Thymus (tissue), 11 donors: ENCODE data around the gene TMPRSS4. TPM values are rescaled to one million over a fixed set of nuclear protein-coding genes. Genes with fewer than 3 reads are reported as not detected.

Experiments used
- DNase-seq, 9 donors: peaks; one replicate each; pipeline ENCODE4 v3.0.0-alpha.2; 2013; ENCODE audit warnings: low spot score in 9 of 9, low read depth in 6 of 9, missing footprints in 1 of 9
- H3K27ac ChIP-seq, 2 donors: one replicate each; pipeline ENCODE4 v1.5.1; 2013; ENCODE audit warnings: control low read depth in 1 of 2, low read depth in 1 of 2, low read length in 1 of 2, mild to moderate bottlenecking in 1 of 2, moderate library complexity in 1 of 2
- H3K27me3 ChIP-seq, 2 donors: one replicate each; pipeline ENCODE4 v1.5.1; 2013; ENCODE audit warnings: low read length in 1 of 2; ENCODE audit not compliant: control insufficient read depth in 2 of 2, insufficient read depth in 1 of 2
- H3K36me3 ChIP-seq, 2 donors: one replicate each; pipeline ENCODE4 v1.5.1; 2013; ENCODE audit warnings: low read length in 1 of 2, mild to moderate bottlenecking in 1 of 2, moderate library complexity in 1 of 2; ENCODE audit not compliant: control insufficient read depth in 2 of 2, insufficient read depth in 2 of 2
- H3K4me1 ChIP-seq, 2 donors: one replicate each; pipeline ENCODE4 v1.5.1; 2013; ENCODE audit warnings: low read length in 2 of 2; ENCODE audit not compliant: control insufficient read depth in 2 of 2, insufficient read depth in 2 of 2
- H3K4me3 ChIP-seq, 2 donors: one replicate each; pipeline ENCODE4 v1.5.1; 2013; ENCODE audit warnings: low read length in 2 of 2, control low read depth in 1 of 2, mild to moderate bottlenecking in 1 of 2
- H3K9me3 ChIP-seq, 2 donors: one replicate each; pipeline ENCODE4 v1.5.1; 2013; ENCODE audit warnings: low read length in 1 of 2, mild to moderate bottlenecking in 1 of 2; ENCODE audit not compliant: control insufficient read depth in 2 of 2, insufficient read depth in 1 of 2
- WGBS: extraction: QIAGEN DNeasy Blood & Tissue Kit; methylation state at CpG from one replicate; pipeline ENCODE4 v1.1.7; 2013; 5-methylcytosine and 5-hydroxymethylcytosine counted together
- polyA plus RNA-seq: library from polyadenylated mRNA; stranded (reverse); fragments of 200-250 nt; gene quantifications from one replicate; pipeline ENCODE4 v1.2.3, GENCODE V29; 2013
- total RNA-seq: library from RNA; stranded (reverse); fragments of 120-200 nt; gene quantifications from one replicate; pipeline ENCODE4 v1.2.4, GENCODE V29; 2013
- donor health status: healthy.

Gene TMPRSS4
- total and polyA plus RNA-seq, 2 donors: 2.5 to 7.4 TPM

- H3K36me3 ChIP-seq: no peaks in the 10 kb centered on the region
- no peak overlapping the region for H3K27ac ChIP-seq
- peaks cover 4 to 59% of the 10 kb centered on the region in 2 donors for H3K27me3 ChIP-seq
- WGBS: 91% methylated on average over 3 of the region's 3 CpGs
- no peak overlapping the region for H3K4me3 ChIP-seq
- DNase-seq: no peak
- no peaks in the 10 kb centered on the region for H3K4me1 ChIP-seq
- no peaks in the 10 kb centered on the region for H3K9me3 ChIP-seq
Measured at GRCh38 chr11:118162846-118163245, 86.0 kb downstream of the TMPRSS4 start.

GRCh38 chr11:118163494-118163893 lies 86.6 kb downstream of the TMPRSS4 start:
- no peaks in the 10 kb centered on the region for H3K9me3 ChIP-seq
- no peaks in the 10 kb centered on the region for H3K36me3 ChIP-seq
- no peak overlapping the region for H3K27ac ChIP-seq
- H3K4me1 ChIP-seq: no peaks in the 10 kb centered on the region
- DNase-seq: no peak
- WGBS: 92% methylated on average over 5 of the region's 5 CpGs
- H3K4me3 ChIP-seq: no peak overlapping the region
- peaks cover 4 to 59% of the 10 kb centered on the region in 2 donors for H3K27me3 ChIP-seq

- WGBS: 90% methylated on average over 2 of the region's 2 CpGs
- no peak overlapping the region for H3K4me3 ChIP-seq
- no peaks in the 10 kb centered on the region for H3K4me1 ChIP-seq
- H3K27ac ChIP-seq: no peak overlapping the region
- no peaks in the 10 kb centered on the region for H3K36me3 ChIP-seq
- no peak for DNase-seq
- H3K27me3 ChIP-seq: peaks cover 0 to 57% of the 10 kb centered on the region in 2 donors
- no peaks in the 10 kb centered on the region for H3K9me3 ChIP-seq
Measured at GRCh38 chr11:118164885-118165284, 88.0 kb downstream of the TMPRSS4 start.

- Histone ChIP-seq H3K27me3 (peaks cover 0 to 60% of the 10 kb centered on the region in 2 donors), H3K4me3 (no peak overlapping the region), H3K4me1 (peaks cover 2 to 5% of the 10 kb centered on the region in 2 donors), H3K27ac (no peak overlapping the region), H3K9me3 (no peaks in the 10 kb centered on the region), H3K36me3 (no peaks in the 10 kb centered on the region)
- WGBS: 93% methylated on average over 17 of the region's 17 CpGs
- DNase-seq: no peak
Measured at GRCh38 chr11:118166641-118167040, 89.8 kb downstream of the TMPRSS4 start.

- Histone ChIP-seq H3K27ac (no peak overlapping the region), H3K4me3 (no peak overlapping the region), H3K9me3 (no peaks in the 10 kb centered on the region), H3K4me1 (peaks cover 5 to 8% of the 10 kb centered on the region in 2 donors), H3K27me3 (peaks cover 0 to 54% of the 10 kb centered on the region in 2 donors), H3K36me3 (no peaks in the 10 kb centered on the region)
- 96% methylated on average over 2 of the region's 2 CpGs for WGBS
- no peak for DNase-seq
Measured at GRCh38 chr11:118167253-118167652, 90.4 kb downstream of the TMPRSS4 start.

GRCh38 chr11:118167906-118168305 lies 91.0 kb downstream of the TMPRSS4 start:
- Histone ChIP-seq H3K27ac (no peak overlapping the region), H3K4me1 (peaks cover 5 to 8% of the 10 kb centered on the region in 2 donors), H3K36me3 (no peaks in the 10 kb centered on the region), H3K9me3 (no peaks in the 10 kb centered on the region), H3K4me3 (no peak overlapping the region), H3K27me3 (peaks cover 0 to 51% of the 10 kb centered on the region in 2 donors)
- no peak for DNase-seq
- WGBS: 91% methylated on average over 12 of the region's 12 CpGs

GRCh38 chr11:118168316-118168715 lies 91.4 kb downstream of the TMPRSS4 start:
- H3K4me3 ChIP-seq: no peak overlapping the region
- DNase-seq: no peak
- 89% methylated on average over 8 of the region's 8 CpGs for WGBS
- H3K4me1 ChIP-seq: peaks cover 5 to 8% of the 10 kb centered on the region in 2 donors
- H3K9me3 ChIP-seq: no peaks in the 10 kb centered on the region
- H3K27me3 ChIP-seq: peaks cover 0 to 51% of the 10 kb centered on the region in 2 donors
- no peak overlapping the region for H3K27ac ChIP-seq
- no peaks in the 10 kb centered on the region for H3K36me3 ChIP-seq

- over 99% methylated on average over 3 of the region's 3 CpGs for WGBS
- no peak for DNase-seq
Measured at GRCh38 chr11:118168751-118169150, 91.9 kb downstream of the TMPRSS4 start.

GRCh38 chr11:118169300-118170140 lies 92.6 kb downstream of the TMPRSS4 start:
- Histone ChIP-seq H3K4me1 (peaks cover 5 to 8% of the 10 kb centered on the region in 2 donors), H3K27ac (no peak overlapping the region), H3K27me3 (peaks cover 0 to 41% of the 10 kb centered on the region in 2 donors), H3K36me3 (no peaks in the 10 kb centered on the region), H3K4me3 (no peak overlapping the region), H3K9me3 (no peaks in the 10 kb centered on the region)
- 95% methylated on average over 7 of the region's 7 CpGs for WGBS
- no peak for DNase-seq

More at GRCh38 chr11:118168751-118169150, 91.9 kb downstream of the TMPRSS4 start:
- peaks cover 0 to 47% of the 10 kb centered on the region in 2 donors for H3K27me3 ChIP-seq
- peaks cover 5 to 8% of the 10 kb centered on the region in 2 donors for H3K4me1 ChIP-seq
- H3K9me3 ChIP-seq: no peaks in the 10 kb centered on the region
- no peak overlapping the region for H3K27ac ChIP-seq
- H3K4me3 ChIP-seq: no peak overlapping the region
- H3K36me3 ChIP-seq: no peaks in the 10 kb centered on the region
